ENCODE measurements around the gene CRYL1.

- TF ChIP-seq CTCF (conservative IDR thresholded peaks at IDR 0.05; ENCODE audit: low read depth, low read length) (no peak), EZH2 (IDR thresholded peaks at IDR 0.05; ENCODE audit: borderline replicate concordance, low read depth, low read length, poor library complexity, severe bottlenecking) (no peak)
Measured at GRCh38 chr13:20558982-20559381, 33.3 kb upstream of the CRYL1 start.

Data from A673 (cell line).